CD14-positive monocyte (primary cell): ENCODE measurements around the gene PPP6C. TPM values are rescaled to one million over a fixed set of nuclear protein-coding genes. Genes with fewer than 3 reads are reported as not detected.

Experiments used
- DNase-seq, 3 donors: peaks; one replicate each; pipeline ENCODE4 v3.0.0-alpha.2; 2011 to 2022
- H2AFZ ChIP-seq: 2 replicates; pipeline ENCODE4 v1.6.0; 2012; ENCODE audit warnings: mild to moderate bottlenecking, low read depth, low read length, inconsistent platforms; ENCODE audit not compliant: insufficient read depth, poor library complexity, severe bottlenecking
- H3K27ac ChIP-seq, 2 donors: 1 replicate in 1 of 2; 2 replicates in 1 of 2; pipeline ENCODE4 v1.5.1; 2012 to 2013; ENCODE audit warnings: low read length in 2 of 2, control low read depth in 1 of 2, inconsistent platforms in 1 of 2, low read depth in 1 of 2, mild to moderate bottlenecking in 1 of 2
- H3K27me3 ChIP-seq, 2 donors: one replicate each; pipeline versions ENCODE4 v1.6.0 to v1.6.1; 2011 to 2013; ENCODE audit warnings: low read length in 2 of 2; ENCODE audit not compliant: control insufficient read depth in 2 of 2, insufficient read depth in 2 of 2
- H3K36me3 ChIP-seq, 2 donors: replicated peaks in 1 of 2; 1 replicate in 1 of 2; 2 replicates in 1 of 2; pipeline versions ENCODE4 v1.5.1 to v1.6.1; 2012 to 2013; ENCODE audit warnings: low read length in 2 of 2, control low read depth in 1 of 2, inconsistent platforms in 1 of 2, mild to moderate bottlenecking in 1 of 2; ENCODE audit not compliant: insufficient read depth in 2 of 2, control insufficient read depth in 1 of 2
- H3K4me1 ChIP-seq, 2 donors: 1 replicate in 1 of 2; 2 replicates in 1 of 2; pipeline versions ENCODE4 v1.5.1 to v1.6.1; 2012 to 2013; ENCODE audit warnings: low read length in 2 of 2, control low read depth in 1 of 2, inconsistent platforms in 1 of 2, mild to moderate bottlenecking in 1 of 2, moderate library complexity in 1 of 2; ENCODE audit not compliant: insufficient read depth in 2 of 2, control insufficient read depth in 1 of 2
- H3K4me2 ChIP-seq: replicated peaks from 2 replicates; pipeline ENCODE3; 2012; ENCODE audit warnings: low read length, moderate library complexity, mild to moderate bottlenecking; ENCODE audit not compliant: poor library complexity, severe bottlenecking; ENCODE audit errors: extremely low read depth
- H3K4me3 ChIP-seq, 3 experiments: fragments of 200-600 bp in 1 of 3; sonication (generic) in 1 of 3; replicated peaks in 1 of 3; 1 replicate in 2 of 3; 2 replicates in 1 of 3; pipeline ENCODE4 v1.5.1; 2011 to 2013; ENCODE audit warnings: low read length in 3 of 3, mild to moderate bottlenecking in 3 of 3, control low read depth in 2 of 3, low read depth in 2 of 3, inconsistent platforms in 1 of 3, moderate library complexity in 1 of 3
- H3K79me2 ChIP-seq: 2 replicates; pipeline ENCODE4 v1.6.0; 2012; ENCODE audit warnings: mild to moderate bottlenecking, control low read depth, inconsistent platforms, low read length, moderate library complexity; ENCODE audit not compliant: insufficient read depth
- H3K9ac ChIP-seq: 2 replicates; pipeline ENCODE4 v1.6.0; 2017; ENCODE audit warnings: low read length, mild to moderate bottlenecking; ENCODE audit not compliant: insufficient read depth, poor library complexity, severe bottlenecking
- H3K9me3 ChIP-seq, 2 donors: replicated peaks in 1 of 2; 1 replicate in 1 of 2; 2 replicates in 1 of 2; pipeline versions ENCODE4 v1.5.1 to v1.6.1; 2012 to 2013; ENCODE audit warnings: low read length in 2 of 2, control low read depth in 1 of 2; ENCODE audit not compliant: control insufficient read depth in 1 of 2, insufficient read depth in 1 of 2
- H4K20me1 ChIP-seq: 2 replicates; pipeline ENCODE4 v1.6.0; 2012; ENCODE audit warnings: mild to moderate bottlenecking, low read length, control low read depth, moderate library complexity; ENCODE audit not compliant: insufficient read depth
- H3K27ac Mint-ChIP-seq, 7 donors: one replicate each; pipeline ENCODE4 v1.8.0; 2020; ENCODE audit warnings: mild to moderate bottlenecking in 7 of 7, mixed read lengths in 7 of 7, moderate library complexity in 6 of 7, inconsistent platforms in 2 of 7
- H3K27me3 Mint-ChIP-seq, 3 donors: one replicate each; pipeline ENCODE4 v1.8.0; 2021 to 2022; ENCODE audit warnings: low read depth in 3 of 3, mild to moderate bottlenecking in 3 of 3, mixed read lengths in 3 of 3, moderate library complexity in 3 of 3, inconsistent platforms in 1 of 3
- H3K36me3 Mint-ChIP-seq, 2 donors: one replicate each; pipeline ENCODE4 v1.8.0; 2020; ENCODE audit warnings: mixed read lengths in 2 of 2, inconsistent platforms in 1 of 2, mild to moderate bottlenecking in 1 of 2
- H3K4me1 Mint-ChIP-seq: one replicate; pipeline ENCODE4 v1.8.0; 2020; ENCODE audit warnings: mild to moderate bottlenecking, mixed read lengths
- H3K4me3 Mint-ChIP-seq, 2 donors: one replicate each; pipeline ENCODE4 v1.8.0; 2020; ENCODE audit warnings: mild to moderate bottlenecking in 2 of 2, mixed read lengths in 2 of 2, moderate library complexity in 1 of 2
- H3K9me3 Mint-ChIP-seq, 7 donors: one replicate each; pipeline ENCODE4 v1.8.0; 2020 to 2022; ENCODE audit warnings: mixed read lengths in 7 of 7, mild to moderate bottlenecking in 6 of 7, moderate library complexity in 6 of 7, inconsistent platforms in 2 of 7
- WGBS: methylation state at CpG from one replicate; pipeline ENCODE4 v1.1.5; 2013; ENCODE audit warnings: missing lambda C conversion rate; ENCODE audit not compliant: insufficient coverage; 5-methylcytosine and 5-hydroxymethylcytosine counted together
- intact Hi-C, 2 donors: fragments of 100-400 bp; cut with micrococcal nuclease; formaldehyde crosslinking; loops; one replicate each; pipeline versions ENCODE4 v1.15.0 to v1.15.1; 2023
- polyA minus RNA-seq: library from RNA; depleted of rRNA, polyadenylated mRNA; stranded (reverse); fragments of >200 nt; gene quantifications from 2 replicates; pipeline ENCODE4 v1.2.3, GENCODE V29; 2012
- polyA plus RNA-seq, 3 donors: library from polyadenylated mRNA; depleted of rRNA in 1 of 3; unstranded in 2 of 3; stranded (reverse) in 1 of 3; fragments of 300-500 nt in 2 of 3; fragments of >200 nt in 1 of 3; fragmentation: Illumina TruSeq in 2 of 3; gene quantifications; 1 replicate in 2 of 3; 2 replicates in 1 of 3; pipeline ENCODE4 v1.2.3, GENCODE V29; 2012 to 2021
- total RNA-seq, 12 experiments: library from RNA in 1 of 12; stranded (reverse) in 1 of 12; fragments of 120-200 nt in 1 of 12; gene quantifications; one replicate each; pipeline ENCODE4 v1.2.4 and lab custom pipeline; 2013 to 2026; ENCODE audit warnings: mixed read lengths in 6 of 12, inconsistent platforms in 1 of 12
- TF ChIP-seq, protein P1 (sequence below): fragments of 200-600 bp; IDR thresholded peaks from one replicate; pipeline ENCODE4 v1.8.0; 2022; ENCODE audit warnings: antibody characterized with exemption, mild to moderate bottlenecking

Gene PPP6C
- 38.7 TPM for total RNA-seq (2013)
- polyA plus RNA-seq (10 to 100 TPM; 20.0 to 48.1 (median 36.9) TPM), polyA minus RNA-seq (11.2 and 16.5 TPM in 2 replicates), total RNA-seq (lab: John Stamatoyannopoulos, UW) (50.7 to 153 (median 76.5) reads per million in 11 experiments)

DNA sequence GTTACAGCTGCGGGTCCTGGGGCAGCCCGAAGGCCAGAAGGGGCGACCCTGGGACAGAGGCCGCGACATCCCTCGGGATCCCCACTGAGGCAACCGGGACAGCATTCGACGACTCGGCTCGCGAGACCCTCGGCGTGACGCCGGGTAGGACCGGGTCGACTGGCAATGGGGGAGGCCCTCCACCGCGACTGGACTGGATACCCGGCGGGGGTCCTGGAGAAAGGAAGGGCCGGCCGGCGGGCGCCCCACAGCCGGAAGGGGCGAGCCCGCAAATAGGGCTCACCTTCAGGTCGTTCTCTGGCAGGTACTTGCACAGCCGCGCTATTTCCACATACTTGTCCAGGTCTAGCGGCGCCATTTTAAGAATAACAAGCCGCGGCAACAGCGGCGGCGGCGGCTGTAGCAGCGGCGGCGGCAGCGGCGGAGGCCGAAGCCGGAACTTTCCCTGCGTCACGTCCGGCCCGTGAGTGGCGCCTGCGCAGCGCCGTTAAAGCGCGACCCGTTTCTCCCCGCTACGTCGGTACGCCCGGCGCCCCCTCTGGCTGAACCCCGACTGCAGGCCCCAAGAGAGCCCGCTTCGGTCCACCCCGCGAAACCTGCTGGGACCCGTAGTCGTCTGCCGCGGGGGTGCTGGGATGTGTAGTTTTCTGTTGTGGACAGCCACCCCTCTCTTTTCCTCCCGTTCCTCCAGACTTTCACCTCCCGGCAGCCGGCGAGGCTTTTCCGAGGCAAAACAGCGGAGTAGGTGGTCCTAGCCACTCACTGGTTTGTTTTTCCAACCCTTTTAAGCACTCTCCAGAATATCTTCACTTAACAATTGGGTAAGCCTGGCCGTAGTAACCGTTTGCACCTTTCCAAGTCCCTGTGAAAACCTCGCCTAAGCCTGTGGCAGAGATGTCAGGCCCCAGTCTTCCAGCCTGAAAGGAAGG lies at the start of gene PPP6C:
TSS of gene PPP6C (minus strand) at position 443 of the 929 bp plus-strand sequence. CDS start at position 358, 85 bp downstream.
- peak within 1 kb of the TSS; percentile 95 for H3K4me2 ChIP-seq
- peaks cover 22% of the 10 kb centered on the region for H4K20me1 ChIP-seq
- no peaks in the 10 kb centered on the region for H3K9me3 ChIP-seq
- TF ChIP-seq, protein P1, sequence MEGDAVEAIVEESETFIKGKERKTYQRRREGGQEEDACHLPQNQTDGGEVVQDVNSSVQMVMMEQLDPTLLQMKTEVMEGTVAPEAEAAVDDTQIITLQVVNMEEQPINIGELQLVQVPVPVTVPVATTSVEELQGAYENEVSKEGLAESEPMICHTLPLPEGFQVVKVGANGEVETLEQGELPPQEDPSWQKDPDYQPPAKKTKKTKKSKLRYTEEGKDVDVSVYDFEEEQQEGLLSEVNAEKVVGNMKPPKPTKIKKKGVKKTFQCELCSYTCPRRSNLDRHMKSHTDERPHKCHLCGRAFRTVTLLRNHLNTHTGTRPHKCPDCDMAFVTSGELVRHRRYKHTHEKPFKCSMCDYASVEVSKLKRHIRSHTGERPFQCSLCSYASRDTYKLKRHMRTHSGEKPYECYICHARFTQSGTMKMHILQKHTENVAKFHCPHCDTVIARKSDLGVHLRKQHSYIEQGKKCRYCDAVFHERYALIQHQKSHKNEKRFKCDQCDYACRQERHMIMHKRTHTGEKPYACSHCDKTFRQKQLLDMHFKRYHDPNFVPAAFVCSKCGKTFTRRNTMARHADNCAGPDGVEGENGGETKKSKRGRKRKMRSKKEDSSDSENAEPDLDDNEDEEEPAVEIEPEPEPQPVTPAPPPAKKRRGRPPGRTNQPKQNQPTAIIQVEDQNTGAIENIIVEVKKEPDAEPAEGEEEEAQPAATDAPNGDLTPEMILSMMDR = peak; percentile 63
- no peaks in the 10 kb centered on the region for H3K27me3 ChIP-seq
- H3K4me3 Mint-ChIP-seq = peak within 1 kb of the TSS; percentile 94 to 95
- intact Hi-C loops = loop anchor here (2.0 to 10.0 kb wide), 4 partner anchors 51 to 75 kb away; partner anchors contain the start of genes GAPVD1 (in 2 of the 2) and HSPA5 (in 2 of the 2)
- no peaks in the 10 kb centered on the region for H3K9me3 Mint-ChIP-seq
- WGBS = under 1% methylated on average over 67 of the region's 82 CpGs
- H3K27ac Mint-ChIP-seq = peak within 1 kb of the TSS; percentile 86 to 95 (median 93)
- peak within 1 kb of the TSS; percentile 99 for H3K9ac ChIP-seq
- H3K27ac ChIP-seq = peak within 1 kb of the TSS; percentile 88 to 95
- H3K4me1 Mint-ChIP-seq = peaks cover 29% of the 10 kb centered on the region
- no peaks in the 10 kb centered on the region for H3K27me3 Mint-ChIP-seq
- H3K4me1 ChIP-seq = peaks cover 23 to 34% of the 10 kb centered on the region in 2 donors
- H3K79me2 ChIP-seq = peaks cover 64% of the 10 kb centered on the region
- DNase-seq = peak; percentile 96 to 97 (median 97)
- H3K36me3 ChIP-seq = no peaks in the 10 kb centered on the region
- peak within 1 kb of the TSS; percentile 95 for H2AFZ ChIP-seq
- peak within 1 kb of the TSS; percentile 66 to 97 (median 94) for H3K4me3 ChIP-seq
- peaks cover 2 to 20% of the 10 kb centered on the region in 2 donors for H3K36me3 Mint-ChIP-seq

- peaks cover 52 to 56% of the 10 kb centered on the region in 2 donors for H3K36me3 Mint-ChIP-seq
- peaks cover 0 to 3% (median 0%) of the 10 kb centered on the region in 7 donors for H3K9me3 Mint-ChIP-seq
- Histone ChIP-seq H3K9me3 (no peaks in the 10 kb centered on the region), H3K4me1 (peaks cover 40 to 72% of the 10 kb centered on the region in 2 donors), H3K9ac (no peak overlapping the region), H3K4me3 (peak overlapping the region in 2 of 3 experiments; percentile 71 to 97), H4K20me1 (peaks cover 69% of the 10 kb centered on the region), H3K79me2 (peaks cover 70% of the 10 kb centered on the region), H3K27me3 (no peaks in the 10 kb centered on the region), H3K4me2 (peak overlapping the region; percentile 89), H3K27ac (peak overlapping the region in 1 of 2 donors; percentile 99), H3K36me3 (peaks cover 49 to 57% of the 10 kb centered on the region in 2 donors), H2AFZ (no peak overlapping the region)
- peak overlapping the region in 6 of 7 donors; percentile 6 to 71 (median 54) for H3K27ac Mint-ChIP-seq
- 86% methylated on average over 7 of the region's 14 CpGs for WGBS
- TF ChIP-seq, protein P1 = no peak
- no peaks in the 10 kb centered on the region for H3K27me3 Mint-ChIP-seq
- H3K4me1 Mint-ChIP-seq = peaks cover 57% of the 10 kb centered on the region
- intact Hi-C loops = loop anchor here in 1 of 2 donors (5.0 kb wide), 2 partner anchors 33 to 37 kb away; partner anchors contain the start of gene RABEPK
- DNase-seq = no peak
- H3K4me3 Mint-ChIP-seq = peak overlapping the region in 1 of 2 donors; percentile 99
Observed at GRCh38 chr9:125238915-125239446, 49.4 kb upstream of the PPP6C start.
